Measurements from ENCODE around the gene MAPK10.

Gene MAPK10

DNA sequence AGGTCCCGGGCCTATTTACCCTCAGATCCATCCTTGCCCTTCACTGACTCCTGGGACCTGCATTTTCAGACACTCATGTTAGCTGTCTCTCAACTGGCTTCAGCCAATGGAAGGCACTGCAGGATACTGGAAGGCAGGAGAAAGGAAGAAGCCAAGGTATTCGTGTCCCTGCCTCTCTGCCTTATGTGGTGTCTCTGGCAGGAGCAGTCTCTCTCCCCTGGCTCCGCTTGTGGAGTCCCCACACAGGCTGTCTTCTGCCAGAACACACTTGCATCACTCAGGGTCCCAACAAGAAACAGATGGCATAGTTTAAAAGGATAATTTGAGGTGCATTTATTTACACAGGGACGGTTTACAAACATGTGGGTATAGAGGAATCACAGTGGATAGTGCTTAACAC lies 21.6 kb upstream of the MAPK10 start:
- Histone ChIP-seq H3K9me2 (replicated peaks; ENCODE audit: low read depth, low read length) (no peaks in the 10 kb centered on the region), H3K79me2 (ENCODE audit: insufficient read depth, low read length) (no peaks in the 10 kb centered on the region), H4K20me1 (ENCODE audit: insufficient read depth, low read length, poor library complexity, severe bottlenecking) (no peaks in the 10 kb centered on the region), H3K9me3 (ENCODE audit: insufficient read depth, low read depth, low read length) (no peaks in the 10 kb centered on the region), H3K9ac (ENCODE audit: low read depth, low read length, poor library complexity, severe bottlenecking) (no peak overlapping the region), H2AFZ (ENCODE audit: low read length) (no peak overlapping the region), H3K27me3 (ENCODE audit: insufficient read depth, low read length, poor library complexity, severe bottlenecking) (no peaks in the 10 kb centered on the region), H3K4me1 (ENCODE audit: insufficient read depth, low read length, poor library complexity, severe bottlenecking) (no peaks in the 10 kb centered on the region), H3F3A (ENCODE audit: low read depth) (no peaks in the 10 kb centered on the region), H3K36me3 (ENCODE audit: insufficient read depth, low read length) (no peaks in the 10 kb centered on the region), H3K4me3 (ENCODE audit: low read length, poor library complexity, severe bottlenecking) (no peak overlapping the region), H3K4me2 (ENCODE audit: low read depth, low read length, poor library complexity, severe bottlenecking) (no peak overlapping the region)
- TF ChIP-seq, protein P1, sequence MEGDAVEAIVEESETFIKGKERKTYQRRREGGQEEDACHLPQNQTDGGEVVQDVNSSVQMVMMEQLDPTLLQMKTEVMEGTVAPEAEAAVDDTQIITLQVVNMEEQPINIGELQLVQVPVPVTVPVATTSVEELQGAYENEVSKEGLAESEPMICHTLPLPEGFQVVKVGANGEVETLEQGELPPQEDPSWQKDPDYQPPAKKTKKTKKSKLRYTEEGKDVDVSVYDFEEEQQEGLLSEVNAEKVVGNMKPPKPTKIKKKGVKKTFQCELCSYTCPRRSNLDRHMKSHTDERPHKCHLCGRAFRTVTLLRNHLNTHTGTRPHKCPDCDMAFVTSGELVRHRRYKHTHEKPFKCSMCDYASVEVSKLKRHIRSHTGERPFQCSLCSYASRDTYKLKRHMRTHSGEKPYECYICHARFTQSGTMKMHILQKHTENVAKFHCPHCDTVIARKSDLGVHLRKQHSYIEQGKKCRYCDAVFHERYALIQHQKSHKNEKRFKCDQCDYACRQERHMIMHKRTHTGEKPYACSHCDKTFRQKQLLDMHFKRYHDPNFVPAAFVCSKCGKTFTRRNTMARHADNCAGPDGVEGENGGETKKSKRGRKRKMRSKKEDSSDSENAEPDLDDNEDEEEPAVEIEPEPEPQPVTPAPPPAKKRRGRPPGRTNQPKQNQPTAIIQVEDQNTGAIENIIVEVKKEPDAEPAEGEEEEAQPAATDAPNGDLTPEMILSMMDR (conservative IDR thresholded peaks at IDR 0.05; ENCODE audit: low read length), result no peak
- no peak for TF ChIP-seq EZH2phosphoT487 (IDR thresholded peaks at IDR 0.05; ENCODE audit: borderline replicate concordance)

DNA sequence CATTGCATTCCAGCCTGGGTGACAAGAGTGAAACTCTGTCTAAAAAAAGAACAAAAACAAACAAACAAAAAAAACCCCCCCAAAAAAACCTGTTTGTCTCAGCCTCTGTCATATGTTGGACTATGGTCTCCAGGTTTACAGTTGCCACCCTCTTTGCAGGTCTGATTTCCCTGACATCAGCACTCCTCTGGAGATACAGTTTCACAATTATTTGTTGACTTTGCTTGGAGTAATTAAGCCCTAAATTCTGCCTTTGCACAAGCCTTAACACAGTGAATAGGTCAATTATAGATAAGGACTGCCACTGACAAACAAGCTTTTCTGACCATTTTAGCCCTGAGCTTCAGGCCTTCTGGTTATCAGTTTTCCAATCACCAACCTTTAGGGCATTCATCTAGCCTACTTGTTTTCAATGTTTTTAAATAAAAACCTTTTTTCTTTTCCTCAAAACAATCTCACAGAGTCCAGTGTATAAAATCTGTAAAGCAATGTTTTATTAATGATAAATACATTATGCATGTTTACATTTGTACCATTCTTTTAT lies 20.4 kb upstream of the MAPK10 start:
- Histone ChIP-seq H3K4me2 (ENCODE audit: low read depth, low read length, poor library complexity, severe bottlenecking) (no peak overlapping the region), H4K20me1 (ENCODE audit: insufficient read depth, low read length, poor library complexity, severe bottlenecking) (no peaks in the 10 kb centered on the region), H3K9me3 (ENCODE audit: insufficient read depth, low read depth, low read length) (no peaks in the 10 kb centered on the region), H3K79me2 (ENCODE audit: insufficient read depth, low read length) (no peaks in the 10 kb centered on the region), H3K9ac (ENCODE audit: low read depth, low read length, poor library complexity, severe bottlenecking) (no peak overlapping the region), H3K4me1 (ENCODE audit: insufficient read depth, low read length, poor library complexity, severe bottlenecking) (no peaks in the 10 kb centered on the region), H3K36me3 (ENCODE audit: insufficient read depth, low read length) (no peaks in the 10 kb centered on the region), H2AFZ (ENCODE audit: low read length) (no peak overlapping the region), H3K9me2 (replicated peaks; ENCODE audit: low read depth, low read length) (no peaks in the 10 kb centered on the region), H3F3A (ENCODE audit: low read depth) (no peaks in the 10 kb centered on the region), H3K4me3 (ENCODE audit: low read length, poor library complexity, severe bottlenecking) (no peak overlapping the region), H3K27me3 (ENCODE audit: insufficient read depth, low read length, poor library complexity, severe bottlenecking) (no peaks in the 10 kb centered on the region)
- TF ChIP-seq, protein P1 (conservative IDR thresholded peaks at IDR 0.05; ENCODE audit: low read length), result no peak
- no peak for TF ChIP-seq EZH2phosphoT487 (IDR thresholded peaks at IDR 0.05; ENCODE audit: borderline replicate concordance)

DNA sequence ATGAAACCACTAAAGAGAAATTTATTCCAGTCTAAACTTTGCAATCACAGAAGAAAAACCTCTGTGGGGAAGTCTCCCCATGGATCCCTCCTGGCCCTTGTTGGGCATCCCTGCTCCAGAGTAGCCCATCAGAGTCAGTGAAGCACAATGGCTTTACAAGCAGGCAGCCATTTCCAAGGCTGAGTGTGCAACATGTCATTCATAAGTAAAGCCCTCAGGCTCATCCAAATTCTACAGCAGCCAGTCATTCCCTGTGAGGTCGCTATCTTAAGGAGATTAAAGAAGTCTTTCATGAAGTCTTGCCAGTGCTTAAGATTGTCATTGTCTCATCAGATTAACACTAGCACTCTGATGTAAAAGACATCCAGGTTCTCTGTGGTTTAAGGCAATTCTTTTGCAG lies 17.0 kb upstream of the MAPK10 start:
- no peaks in the 10 kb centered on the region for H3K4me1 ChIP-seq (ENCODE audit: insufficient read depth, low read length, poor library complexity, severe bottlenecking)
- TF ChIP-seq EZH2phosphoT487 (IDR thresholded peaks at IDR 0.05; ENCODE audit: borderline replicate concordance), result no peak
- TF ChIP-seq, protein P1 (conservative IDR thresholded peaks at IDR 0.05; ENCODE audit: low read length), result no peak
- H3K4me2 ChIP-seq (ENCODE audit: low read depth, low read length, poor library complexity, severe bottlenecking), result no peak overlapping the region
- H3K4me3 ChIP-seq (ENCODE audit: low read length, poor library complexity, severe bottlenecking), result no peak overlapping the region
- no peaks in the 10 kb centered on the region for H4K20me1 ChIP-seq (ENCODE audit: insufficient read depth, low read length, poor library complexity, severe bottlenecking)
- H3K27me3 ChIP-seq (ENCODE audit: insufficient read depth, low read length, poor library complexity, severe bottlenecking), result no peaks in the 10 kb centered on the region
- no peaks in the 10 kb centered on the region for H3K79me2 ChIP-seq (ENCODE audit: insufficient read depth, low read length)
- no peak overlapping the region for H3K9ac ChIP-seq (ENCODE audit: low read depth, low read length, poor library complexity, severe bottlenecking)
- H3K9me2 ChIP-seq (replicated peaks; ENCODE audit: low read depth, low read length), result no peaks in the 10 kb centered on the region
- no peaks in the 10 kb centered on the region for H3K36me3 ChIP-seq (ENCODE audit: insufficient read depth, low read length)
- H2AFZ ChIP-seq (ENCODE audit: low read length), result no peak overlapping the region
- no peaks in the 10 kb centered on the region for H3K9me3 ChIP-seq (ENCODE audit: insufficient read depth, low read depth, low read length)
- H3F3A ChIP-seq (ENCODE audit: low read depth), result no peaks in the 10 kb centered on the region

Measured in Loucy (cell line).